HEK293 (cell line): ENCODE measurements around the gene PGGT1B.

Experiments
- SALL2 ChIP-seq: fragments of 450-650 bp; formaldehyde crosslinking; IDR thresholded peaks from 2 replicates; pipeline ENCODE4 v1.5.0; 2017; ENCODE audit warnings: missing biosample characterization, mild to moderate bottlenecking, missing genetic modification characterization, borderline replicate concordance
- ZNF148 ChIP-seq: fragments of 450-650 bp; formaldehyde crosslinking; IDR thresholded peaks from 2 replicates; pipeline ENCODE4 v1.5.0; 2017; ENCODE audit warnings: missing biosample characterization, missing genetic modification characterization, borderline replicate concordance
- ZNF311 ChIP-seq: fragments of 450-650 bp; formaldehyde crosslinking; IDR thresholded peaks from 2 replicates; pipeline ENCODE4 v1.5.1; 2017; ENCODE audit warnings: missing biosample characterization, missing genetic modification characterization, borderline replicate concordance
- ZNF639 ChIP-seq: fragments of 450-650 bp; formaldehyde crosslinking; IDR thresholded peaks from 2 replicates; pipeline ENCODE4 v1.5.1; 2016; ENCODE audit warnings: missing biosample characterization, missing genetic modification characterization
- ZNF830 ChIP-seq: fragments of 450-650 bp; IDR thresholded peaks from 2 replicates; pipeline ENCODE4 v1.5.0; 2018; ENCODE audit warnings: missing biosample characterization, missing genetic modification characterization, low read depth, mild to moderate bottlenecking, moderate library complexity

- TF ChIP-seq ZNF639 (tag by site-specific recombination), result no peak
- TF ChIP-seq ZNF830 (tag by site-specific recombination), result no peak
- no peak for TF ChIP-seq ZNF148 (tag by site-specific recombination)
- no peak for TF ChIP-seq SALL2 (tag by site-specific recombination)
- TF ChIP-seq ZNF311 (tag by site-specific recombination), result no peak
Measured at GRCh38 chr5:115168829-115169486, 93.7 kb downstream of the PGGT1B start.
